Neural progenitor cell (in vitro differentiated cells): ENCODE measurements around the gene LYPLA2.

Source experiments
- CTCF ChIP-seq: fragments of 200-600 bp; sonication (generic); IDR thresholded peaks from 2 replicates; pipeline ENCODE4 v1.5.1; 2017; ENCODE audit warnings: antibody characterized with exemption, mild to moderate bottlenecking
- EZH2 ChIP-seq: fragments of 200-600 bp; sonication (generic); IDR thresholded peaks from 2 replicates; pipeline ENCODE4 v1.6.1; 2017; ENCODE audit warnings: antibody characterized with exemption, mild to moderate bottlenecking, moderate library complexity

- no peak for TF ChIP-seq CTCF
- TF ChIP-seq EZH2 = no peak
These were observed 3.2 kb upstream of the LYPLA2 start for GRCh38 chr1:23787701-23788100.
